A549 (cell line): ENCODE data around the gene CBLC. TPM values are rescaled to one million over a fixed set of nuclear protein-coding genes. Genes with fewer than 3 reads are reported as not detected.

Experiments
- ATAC-seq, 2 experiments: fragments of 200-7000 bp in 1 of 2; fragments of >200 bp in 1 of 2; cut with Nextera tagmentation in 1 of 2; cut with Tn5 transposase in 1 of 2; 3 replicates each; pipeline versions ENCODE4 v1.8.0 to v1.9.1; 2018 to 2020; ENCODE audit warnings: mild to moderate bottlenecking in 1 of 2, moderate library complexity in 1 of 2
- CTCF ChIA-PET: fragments of 300-600 bp; sonication (Branson Sonifier 250); formaldehyde crosslinking; extraction: SDS; loops from one replicate; lab custom pipeline; 2021; ENCODE audit warnings: antibody characterized with exemption, inconsistent platforms; lab: Yijun Ruan, JAX
- POLR2A ChIA-PET: fragments of 350-600 bp; formaldehyde crosslinking; extraction: SDS; loops from one replicate; lab custom pipeline; 2021; ENCODE audit warnings: antibody characterized with exemption, inconsistent platforms; lab: Yijun Ruan, JAX
- DNase-seq, 2 experiments: peaks; one replicate each; pipeline versions ENCODE4 v3.0.0 to v3.0.0-alpha.2; 2011 to 2016; ENCODE audit warnings: low read depth in 1 of 2, low spot score in 1 of 2
- FAIRE-seq: peaks from 2 replicates; lab custom pipeline; 2011; peaks lifted over from hg19 to GRCh38; lab: Jason Lieb, UNC
- H3K27ac ChIP-seq, 2 experiments: fragments of >200 bp; sonication (Bioruptor Twin); formaldehyde crosslinking; 3 replicates each; pipeline ENCODE4 v1.5.1; 2016 to 2017
- H3K4me1 ChIP-seq: fragments of >200 bp; sonication (Bioruptor Twin); formaldehyde crosslinking; 3 replicates; pipeline ENCODE4 v1.6.1; 2016
- H3K4me2 ChIP-seq: fragments of >200 bp; sonication (Bioruptor Twin); formaldehyde crosslinking; 3 replicates; pipeline ENCODE4 v1.6.1; 2016
- H3K4me3 ChIP-seq: fragments of >200 bp; sonication (Bioruptor Twin); formaldehyde crosslinking; 3 replicates; pipeline ENCODE4 v1.5.1; 2016
- H3K9me3 ChIP-seq: fragments of >200 bp; sonication (Bioruptor Twin); formaldehyde crosslinking; 3 replicates; pipeline ENCODE4 v1.6.1; 2016
- ATOH8 ChIP-seq: fragments of 250-450 bp; sonication (Bioruptor Pico); IDR thresholded peaks from 2 replicates; pipeline ENCODE4 v1.5.0; 2020; ENCODE audit warnings: low read depth, mild to moderate bottlenecking, moderate library complexity
- CHD4 ChIP-seq: fragments of 200-600 bp; sonication (generic); IDR thresholded peaks from 2 replicates; pipeline ENCODE4 v1.6.1; 2016; ENCODE audit warnings: antibody characterized with exemption, mild to moderate bottlenecking, borderline replicate concordance
- CTCF ChIP-seq: fragments of >200 bp; sonication (Bioruptor Twin); formaldehyde crosslinking; IDR thresholded peaks from 3 replicates; pipeline ENCODE4 v1.5.1; 2016
- ESRRA ChIP-seq: fragments of 150-350 bp; IDR thresholded peaks from 2 replicates; pipeline ENCODE4 v1.6.1; 2014; ENCODE audit warnings: mild to moderate bottlenecking, low read length, borderline replicate concordance
- HMGXB4 ChIP-seq: fragments of 250-450 bp; sonication (Bioruptor Pico); IDR thresholded peaks from 2 replicates; pipeline ENCODE4 v1.5.0; 2021; ENCODE audit warnings: mild to moderate bottlenecking, moderate library complexity, borderline replicate concordance
- JUN ChIP-seq, 2 experiments: fragments of >200 bp; sonication (Bioruptor Twin); formaldehyde crosslinking; IDR thresholded peaks; 2 replicates in 1 of 2; 3 replicates in 1 of 2; pipeline ENCODE4 v1.6.1; 2016 to 2017
- MAX ChIP-seq: IDR thresholded peaks from 2 replicates; pipeline ENCODE4 v1.6.1; 2012
- MAZ ChIP-seq: fragments of 150-350 bp; IDR thresholded peaks from 2 replicates; pipeline ENCODE4 v1.6.1; 2014; ENCODE audit warnings: antibody characterized with exemption, low read depth, low read length, borderline replicate concordance
- NR3C1 ChIP-seq: fragments of >200 bp; sonication (Bioruptor Twin); formaldehyde crosslinking; IDR thresholded peaks from 3 replicates; pipeline ENCODE4 v1.6.1; 2017
- PBX3 ChIP-seq: IDR thresholded peaks from 2 replicates; pipeline ENCODE4 v1.6.1; 2012
- PHF8 ChIP-seq: fragments of 200-600 bp; sonication (generic); IDR thresholded peaks from 2 replicates; pipeline ENCODE4 v1.6.1; 2016; ENCODE audit warnings: low read depth, mild to moderate bottlenecking, antibody characterized with exemption, moderate library complexity, borderline replicate concordance
- POLR2A ChIP-seq: IDR thresholded peaks from 2 replicates; pipeline ENCODE4 v1.6.1; 2012; ENCODE audit warnings: mild to moderate bottlenecking, low read length
- RCOR1 ChIP-seq: fragments of 150-350 bp; IDR thresholded peaks from 2 replicates; pipeline ENCODE4 v1.6.1; 2014; ENCODE audit warnings: antibody characterized with exemption, low read length, low read depth
- TFCP2L1 ChIP-seq: fragments of 250-450 bp; sonication (Bioruptor Pico); IDR thresholded peaks from 2 replicates; pipeline ENCODE4 v1.5.0; 2021; ENCODE audit warnings: mild to moderate bottlenecking
- ZFP36 ChIP-seq: fragments of 450-650 bp; IDR thresholded peaks from 2 replicates; pipeline ENCODE4 v1.6.1; 2014; ENCODE audit warnings: borderline replicate concordance; ENCODE audit not compliant: partially characterized antibody
- WGBS: methylation state at CpG from one replicate; pipeline ENCODE4 v1.1.6; 2017; ENCODE audit errors: missing lambda C conversion rate; 5-methylcytosine and 5-hydroxymethylcytosine counted together
- polyA plus RNA-seq, 4 experiments: library from polyadenylated mRNA; depleted of rRNA in 3 of 4; stranded (reverse); fragments of >200 nt; fragmentation: RNase III in 1 of 4; extraction: RNeasy Plus Mini Kit Qiagen cat#74134 plus additional on column Dnase treatment in 1 of 4; gene quantifications; 2 replicates in 3 of 4; 3 replicates in 1 of 4; pipeline ENCODE4 v1.2.3, GENCODE V29; 2011 to 2017

The CBLC gene
- polyA plus RNA-seq, 2 of the 4 experiments (the other 2 are of a cell fraction): not detected

GRCh38 chr19:44845612-44846454, 68.1 kb downstream of the CBLC start, which contains the start of gene NECTIN2 (continued):
- TF ChIP-seq JUN (IDR thresholded peaks at IDR 0.05) (no peak; a peak in 3 of 5 replicates), PHF8 (peak; percentile 68), TFCP2L1 (no peak), NR3C1 (no peak), RCOR1 (no peak), CHD4 (no peak), MAX (peak; percentile 88), ATOH8 (no peak), PBX3 (no peak), ZFP36 (peak; percentile 2), CTCF (peak; percentile 96), ESRRA (no peak), HMGXB4 (CRISPR knock-in tag) (peak; percentile 22; the same call in 1 of the 2 replicates)
- TF ChIP-seq, all 56 proteins: peak for 16

GRCh38 chr19:44846455-44847143, 68.9 kb downstream of the CBLC start:
- no peak; a peak in 2 of 6 replicates for ATAC-seq
- TF ChIP-seq MAX: 0 out of 2 replicates have a peak, but pooled peaks have one; percentile 28
- no peak for TF ChIP-seq POLR2A
- TF ChIP-seq MAZ: 0 out of 2 replicates have a peak, but pooled peaks have one; percentile 4
- no peak for DNase-seq
- Histone ChIP-seq H3K4me3 (peak overlapping the region; percentile 97), H3K9me3 (no peaks in the 10 kb centered on the region), H3K4me2 (peak overlapping the region; percentile 93), H3K27ac (peak overlapping the region; percentile 94 to 95), H3K4me1 (peaks cover 37% of the 10 kb centered on the region)
- under 1% methylated on average over 34 of the region's 51 CpGs for WGBS
- POLR2A ChIA-PET: interaction anchor here (0.7 to 1.4 kb wide), 7 partner anchors 11 to 123 kb away, joined by 3 to 7 read pairs (median 4); partner anchors contain the start of genes BCAM and TOMM40
- no peak for FAIRE-seq
- CTCF ChIA-PET: interaction anchor here (0.7 to 4.5 kb wide), 24 partner anchors 10 to 258 kb away, joined by 3 to 30 read pairs (median 4); partner anchors contain the start of gene BCAM
